ENCODE results near the gene ATXN2L.
"Not testable (repeated sequence)": the region's sequence is repeated elsewhere in the genome, so short reads cannot be mapped to it uniquely, and the experiment has no call there.

The ATXN2L gene, protein sequence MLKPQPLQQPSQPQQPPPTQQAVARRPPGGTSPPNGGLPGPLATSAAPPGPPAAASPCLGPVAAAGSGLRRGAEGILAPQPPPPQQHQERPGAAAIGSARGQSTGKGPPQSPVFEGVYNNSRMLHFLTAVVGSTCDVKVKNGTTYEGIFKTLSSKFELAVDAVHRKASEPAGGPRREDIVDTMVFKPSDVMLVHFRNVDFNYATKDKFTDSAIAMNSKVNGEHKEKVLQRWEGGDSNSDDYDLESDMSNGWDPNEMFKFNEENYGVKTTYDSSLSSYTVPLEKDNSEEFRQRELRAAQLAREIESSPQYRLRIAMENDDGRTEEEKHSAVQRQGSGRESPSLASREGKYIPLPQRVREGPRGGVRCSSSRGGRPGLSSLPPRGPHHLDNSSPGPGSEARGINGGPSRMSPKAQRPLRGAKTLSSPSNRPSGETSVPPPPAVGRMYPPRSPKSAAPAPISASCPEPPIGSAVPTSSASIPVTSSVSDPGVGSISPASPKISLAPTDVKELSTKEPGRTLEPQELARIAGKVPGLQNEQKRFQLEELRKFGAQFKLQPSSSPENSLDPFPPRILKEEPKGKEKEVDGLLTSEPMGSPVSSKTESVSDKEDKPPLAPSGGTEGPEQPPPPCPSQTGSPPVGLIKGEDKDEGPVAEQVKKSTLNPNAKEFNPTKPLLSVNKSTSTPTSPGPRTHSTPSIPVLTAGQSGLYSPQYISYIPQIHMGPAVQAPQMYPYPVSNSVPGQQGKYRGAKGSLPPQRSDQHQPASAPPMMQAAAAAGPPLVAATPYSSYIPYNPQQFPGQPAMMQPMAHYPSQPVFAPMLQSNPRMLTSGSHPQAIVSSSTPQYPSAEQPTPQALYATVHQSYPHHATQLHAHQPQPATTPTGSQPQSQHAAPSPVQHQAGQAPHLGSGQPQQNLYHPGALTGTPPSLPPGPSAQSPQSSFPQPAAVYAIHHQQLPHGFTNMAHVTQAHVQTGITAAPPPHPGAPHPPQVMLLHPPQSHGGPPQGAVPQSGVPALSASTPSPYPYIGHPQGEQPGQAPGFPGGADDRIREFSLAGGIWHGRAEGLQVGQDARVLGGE

GRCh38 chr16:28822520-28823290 is at the start of gene ATXN2L:
Gene ATXN2L (plus strand): TSS chr16:28822999. CDS start chr16:28823260, 261 bp downstream.
- peak; percentile 62 for DNase-seq

DNA sequence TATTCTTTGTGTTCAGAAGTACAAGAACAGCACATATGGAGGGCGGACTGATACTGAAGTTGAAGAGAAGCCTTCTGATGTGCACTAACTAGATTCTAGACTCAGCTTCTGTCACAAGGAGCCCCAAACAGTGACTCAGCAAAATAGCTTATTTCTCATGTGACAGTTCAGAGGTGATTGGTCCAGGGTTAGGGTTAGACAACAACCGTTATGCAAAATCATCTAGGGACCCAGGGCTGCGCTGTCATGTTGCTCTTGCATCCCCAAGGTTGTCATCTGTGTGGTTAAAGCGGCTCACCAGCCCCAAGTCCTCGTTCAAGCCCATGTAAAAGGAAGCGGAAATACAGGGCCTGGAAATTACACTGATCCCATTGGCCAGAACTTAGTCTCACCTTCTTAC is 41.1 kb upstream of the ATXN2L start:
- DNase-seq = not testable (repeated sequence)

GRCh38 chr16:28782357-28782756 is 40.4 kb upstream of the ATXN2L start:
- not testable (repeated sequence) for DNase-seq

DNA sequence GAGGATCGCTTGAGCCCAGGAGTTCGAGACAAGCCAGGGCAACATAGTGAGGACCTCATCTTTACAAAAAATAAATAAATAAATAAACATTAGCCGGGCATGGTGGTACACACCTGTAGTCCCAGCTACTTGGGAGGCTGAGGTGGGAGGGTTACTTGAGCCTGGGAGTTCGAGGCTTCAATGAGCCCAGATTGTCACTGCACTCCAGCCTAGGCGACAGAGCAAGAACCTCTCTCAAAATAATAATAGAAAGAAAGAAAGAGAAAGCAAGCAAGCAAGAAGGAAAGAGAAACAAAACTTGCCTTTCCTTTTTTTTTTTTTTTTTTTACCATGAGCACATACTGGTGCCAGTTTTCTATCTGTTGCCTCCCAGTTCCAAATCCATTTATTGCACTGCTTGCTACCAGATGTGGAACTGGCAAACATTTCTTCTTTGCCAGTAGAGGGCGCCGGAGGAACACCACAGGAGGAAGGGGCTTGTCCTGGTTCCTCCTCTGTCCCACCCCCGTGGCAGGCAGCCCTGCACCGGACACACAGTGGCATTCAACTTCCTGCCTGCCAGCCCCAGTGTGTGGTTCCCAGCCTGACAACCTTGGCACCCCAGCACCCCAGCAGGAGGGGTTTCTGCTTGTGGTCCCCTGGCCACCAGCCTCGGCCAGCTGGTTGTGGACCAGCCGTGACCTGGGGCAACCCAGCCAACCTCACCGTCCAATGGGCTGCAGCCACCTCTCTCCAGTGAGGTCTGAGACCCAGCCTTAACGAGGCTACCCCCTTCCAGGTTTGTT is 20.4 kb upstream of the ATXN2L start:
- DNase-seq = not testable (repeated sequence)

GRCh38 chr16:28807445-28808120 is 15.2 kb upstream of the ATXN2L start:
- not testable (repeated sequence) for DNase-seq

DNA sequence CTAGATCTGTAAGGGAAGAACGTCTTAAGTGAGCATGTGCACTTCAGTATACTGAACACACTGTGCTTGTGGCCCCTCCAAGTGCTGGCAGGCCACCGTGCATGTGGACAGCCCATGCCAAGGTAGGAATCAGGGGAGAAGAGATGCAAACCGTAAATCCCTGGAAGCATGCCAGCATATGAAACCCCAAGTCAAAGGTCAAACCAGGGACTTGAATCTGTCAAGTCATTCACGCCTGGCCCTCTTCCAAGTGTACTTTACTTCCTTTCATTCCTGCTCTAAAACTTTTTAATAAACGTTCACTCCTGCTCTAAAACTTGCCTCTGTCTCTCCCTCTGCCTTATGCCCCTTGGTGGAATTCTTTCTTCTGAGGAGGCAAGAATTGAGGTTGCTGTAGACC is 2.8 kb upstream of the ATXN2L start:
- DNase-seq = no peak

GRCh38 chr16:28820546-28820945 is 2.3 kb upstream of the ATXN2L start:
- not testable (repeated sequence) for DNase-seq

DNA sequence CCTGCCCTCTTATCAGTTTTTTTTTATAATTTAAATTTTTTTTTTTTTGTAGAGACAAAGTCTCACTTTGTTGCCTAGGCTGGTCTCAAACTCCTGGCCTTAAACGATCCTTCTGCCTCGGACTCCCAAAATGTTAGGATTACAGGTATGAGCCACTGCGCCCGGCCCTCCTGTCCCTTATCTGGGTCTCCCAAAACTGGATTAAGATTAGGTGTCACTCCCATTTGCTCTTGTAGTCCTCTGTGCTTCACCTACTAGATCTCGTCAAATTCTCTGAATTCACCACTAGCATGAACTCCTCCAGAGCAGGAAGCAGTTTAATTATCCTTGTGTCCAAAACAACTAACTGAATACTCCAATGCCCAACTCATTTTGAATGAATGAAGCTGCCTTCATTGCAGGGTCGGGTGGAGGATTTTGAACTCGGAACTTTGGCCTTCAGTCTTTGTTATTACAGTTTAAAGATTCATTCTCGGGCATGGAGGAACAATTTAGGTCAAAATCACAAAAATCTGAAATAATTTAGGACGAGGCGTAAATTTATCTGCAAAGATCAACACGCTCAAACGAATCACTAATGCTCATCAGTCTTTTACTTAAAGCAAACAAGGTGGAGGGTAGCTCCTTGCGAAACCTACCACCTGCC is 802 bp upstream of the ATXN2L start:
- no peak for DNase-seq

DNA sequence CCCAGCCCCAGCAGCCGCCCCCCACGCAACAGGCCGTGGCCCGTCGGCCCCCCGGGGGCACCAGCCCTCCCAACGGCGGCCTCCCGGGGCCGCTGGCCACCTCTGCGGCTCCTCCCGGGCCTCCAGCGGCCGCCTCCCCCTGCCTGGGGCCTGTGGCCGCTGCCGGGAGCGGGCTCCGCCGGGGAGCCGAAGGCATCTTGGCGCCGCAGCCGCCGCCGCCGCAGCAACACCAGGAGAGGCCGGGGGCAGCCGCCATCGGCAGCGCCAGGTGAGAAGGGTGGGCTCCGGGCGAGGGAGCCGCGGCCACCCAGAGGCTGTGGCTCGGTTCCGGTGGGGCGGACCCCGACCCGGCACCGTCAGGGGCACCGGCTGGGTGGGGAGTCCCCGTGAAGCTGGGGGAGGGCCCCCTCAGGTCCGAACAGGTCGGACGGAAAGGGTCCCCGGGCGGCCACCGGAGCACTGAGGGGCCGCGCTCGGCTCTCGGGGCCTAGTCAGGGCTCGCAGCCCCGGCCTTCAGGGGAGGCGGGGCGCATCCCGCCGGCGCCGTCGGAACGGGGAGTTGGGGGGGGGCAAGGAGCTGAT is 583 bp downstream of the ATXN2L start:
- no peak for DNase-seq

DNA sequence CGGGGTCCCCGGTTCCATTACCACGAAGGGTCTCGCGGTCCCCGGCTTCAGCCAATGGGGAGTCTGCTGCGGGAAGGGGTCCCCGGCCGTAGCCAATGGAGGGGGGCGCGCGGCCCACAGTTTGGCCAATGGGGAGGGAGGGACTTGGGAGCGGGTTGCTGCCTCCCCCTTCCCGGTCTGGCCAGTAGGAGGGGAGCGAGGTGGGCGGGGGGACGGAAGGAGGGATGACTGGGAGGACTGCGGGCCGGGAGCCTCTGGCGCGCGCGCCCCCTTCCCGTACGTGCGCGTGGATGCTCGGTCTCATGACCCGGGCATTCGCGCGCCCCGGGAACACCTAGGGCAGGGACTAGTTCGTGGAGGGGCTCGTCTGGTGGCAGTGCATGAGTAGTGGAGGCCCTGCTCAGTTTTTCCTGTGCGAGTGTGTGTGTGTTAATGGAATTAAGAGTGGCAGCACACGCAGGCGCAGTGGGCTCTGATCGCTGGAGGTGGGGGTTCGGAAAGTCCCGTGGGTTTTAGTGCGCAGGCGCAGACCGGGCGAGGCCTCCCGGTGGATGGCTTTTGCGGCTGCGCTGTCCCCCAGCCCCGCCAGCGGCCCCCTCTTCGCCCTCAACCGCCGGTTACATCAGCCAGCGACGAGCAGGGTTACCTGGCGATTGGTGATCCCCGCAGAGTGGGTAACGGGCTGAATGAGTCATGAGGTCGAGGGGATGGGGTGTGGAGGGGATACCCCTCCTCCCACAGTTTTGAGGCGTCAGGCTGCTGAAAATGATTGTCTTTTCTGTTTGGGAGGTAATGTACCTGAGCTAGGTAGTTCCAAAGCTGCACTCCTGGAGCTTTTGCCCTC is 1.3 kb downstream of the ATXN2L start:
- peak; percentile 39 for DNase-seq

DNA sequence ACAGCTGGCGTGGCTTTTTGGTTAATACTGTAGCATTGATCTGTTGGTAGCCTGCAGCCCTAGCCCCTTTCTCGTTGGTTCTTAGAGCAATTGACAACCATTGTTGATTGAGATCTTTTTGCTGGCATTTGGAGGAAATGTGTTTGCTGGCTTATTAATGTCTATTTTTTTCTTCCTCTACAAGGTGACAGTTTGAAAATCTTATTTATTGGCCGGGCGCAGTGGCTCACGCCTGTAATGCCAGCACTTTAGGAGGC is 1.8 kb downstream of the ATXN2L start:
- DNase-seq = no peak

GRCh38 chr16:28826141-28826540 is 3.3 kb downstream of the ATXN2L start:
- DNase-seq = no peak

- no peak for DNase-seq
Measured at GRCh38 chr16:28829747-28830146, 6.9 kb downstream of the ATXN2L start.

DNA sequence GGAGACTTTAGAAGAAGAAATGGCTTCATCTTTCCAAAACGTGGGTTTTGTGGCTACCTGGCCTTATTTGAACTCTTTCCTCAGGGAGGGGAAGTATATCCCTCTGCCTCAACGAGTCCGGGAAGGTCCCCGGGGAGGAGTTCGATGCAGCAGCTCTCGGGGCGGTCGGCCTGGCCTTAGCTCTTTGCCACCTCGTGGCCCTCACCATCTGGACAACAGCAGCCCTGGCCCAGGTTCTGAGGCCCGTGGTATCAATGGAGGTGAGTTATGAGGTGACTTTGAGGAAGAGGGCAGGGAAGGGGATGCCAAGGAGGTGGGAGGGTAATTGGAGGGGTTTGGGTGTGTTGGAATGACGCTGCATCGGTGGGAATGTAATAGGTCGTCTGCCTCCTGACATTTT is 7.7 kb downstream of the ATXN2L start:
- no peak for DNase-seq

- DNase-seq = no peak
Measured at GRCh38 chr16:28834349-28834748, 11.6 kb downstream of the ATXN2L start.

DNA sequence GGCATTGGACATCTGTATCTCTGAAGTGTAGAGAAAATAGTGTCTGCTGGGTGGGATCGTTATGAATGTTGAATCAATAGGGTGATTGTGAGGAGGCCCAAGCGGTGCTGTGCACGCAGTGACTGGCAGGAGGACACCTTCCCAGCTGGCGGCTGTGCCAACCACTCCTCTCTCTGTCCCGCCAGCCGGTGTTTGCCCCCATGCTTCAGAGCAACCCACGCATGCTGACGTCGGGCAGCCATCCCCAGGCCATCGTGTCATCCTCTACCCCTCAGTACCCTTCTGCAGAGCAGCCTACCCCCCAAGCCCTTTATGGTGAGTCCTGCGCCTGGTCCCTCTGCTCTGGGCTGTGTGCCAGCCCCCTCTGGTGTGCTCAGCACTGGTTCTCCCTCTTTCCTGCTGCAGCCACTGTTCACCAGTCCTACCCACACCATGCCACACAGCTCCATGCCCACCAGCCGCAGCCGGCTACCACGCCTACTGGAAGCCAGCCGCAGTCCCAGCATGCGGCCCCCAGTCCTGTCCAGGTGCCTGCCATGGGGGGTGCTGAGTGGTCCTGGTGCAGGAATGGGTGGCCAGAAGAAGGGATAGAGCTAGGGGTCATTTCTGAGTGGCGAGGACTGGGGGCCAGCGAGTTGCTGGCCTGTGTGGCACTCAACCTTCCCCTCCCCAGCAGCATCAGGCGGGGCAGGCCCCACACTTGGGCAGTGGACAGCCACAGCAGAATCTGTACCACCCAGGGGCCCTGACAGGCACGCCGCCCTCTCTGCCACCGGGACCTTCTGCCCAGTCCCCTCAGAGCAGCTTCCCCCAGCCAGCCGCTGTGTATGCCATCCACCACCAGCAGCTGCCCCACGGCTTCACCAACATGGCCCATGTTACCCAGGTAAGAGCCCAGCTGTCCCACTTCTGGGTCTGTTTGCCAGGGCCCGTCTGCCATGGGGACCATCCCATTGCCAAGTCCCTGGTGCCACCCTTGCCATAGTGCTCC is 12.4 kb downstream of the ATXN2L start:
- DNase-seq = no peak

GRCh38 chr16:28835864-28836760 is 13.3 kb downstream of the ATXN2L start:
- no peak for DNase-seq
